ENCODE results near the gene VWA3B.

The VWA3B gene

GRCh38 chr2:98161186-98161585, 74.2 kb downstream of the VWA3B start:
- WGBS (ENCODE audit: extremely low coverage, insufficient coverage, low lambda C conversion rate), result no CpG with 5 or more reads among the region's 4 CpGs
- H2AK5ac ChIP-seq (ENCODE audit: low read length), result no peak overlapping the region
- H3K18ac ChIP-seq (ENCODE audit: low read length), result no peak overlapping the region
- H2BK5ac ChIP-seq (ENCODE audit: low read length), result no peak overlapping the region
- H2BK15ac ChIP-seq (replicated peaks; ENCODE audit: low read depth), result no peak overlapping the region
- no peaks in the 10 kb centered on the region for H3K79me1 ChIP-seq (ENCODE audit: low read length)
- no peak overlapping the region for H3K4me3 ChIP-seq (ENCODE audit: low read length)
- H4K5ac ChIP-seq (ENCODE audit: low read length), result no peak overlapping the region
- no peak overlapping the region for H3K9ac ChIP-seq (ENCODE audit: low read length)
- peaks cover 9% of the 10 kb centered on the region for H3K4me1 ChIP-seq (ENCODE audit: control insufficient read depth, low read depth, low read length)
- H3K4me2 ChIP-seq (ENCODE audit: low read length), result no peak overlapping the region
- H3K27ac ChIP-seq (ENCODE audit: low read depth, low read length), result no peak overlapping the region
- no peaks in the 10 kb centered on the region for H3K36me3 ChIP-seq (ENCODE audit: control insufficient read depth, insufficient read depth, low read length)
- DNase-seq, result no peak
- no peaks in the 10 kb centered on the region for H3K27me3 ChIP-seq (ENCODE audit: insufficient read depth, low read length, poor library complexity)
- H4K8ac ChIP-seq (ENCODE audit: low read depth, low read length), result no peak overlapping the region
- peak overlapping the region; percentile 44 for H3K56ac ChIP-seq (ENCODE audit: low read length)
- no peak overlapping the region for H3K23ac ChIP-seq (ENCODE audit: low read length)
- H3K4ac ChIP-seq (ENCODE audit: low read depth, low read length), result no peak overlapping the region
- H3K79me2 ChIP-seq (ENCODE audit: control insufficient read depth, insufficient read depth, low read length), result no peaks in the 10 kb centered on the region
- no peak overlapping the region for H2BK120ac ChIP-seq (ENCODE audit: low read depth, low read length)

- Histone ChIP-seq H4K8ac (ENCODE audit: low read depth, low read length) (no peak overlapping the region), H3K27me3 (ENCODE audit: insufficient read depth, low read length, poor library complexity) (no peaks in the 10 kb centered on the region), H3K4me2 (ENCODE audit: low read length) (no peak overlapping the region), H2BK15ac (replicated peaks; ENCODE audit: low read depth) (no peak overlapping the region), H3K23ac (ENCODE audit: low read length) (no peak overlapping the region), H3K27ac (ENCODE audit: low read depth, low read length) (no peak overlapping the region), H3K4ac (ENCODE audit: low read depth, low read length) (no peak overlapping the region), H3K36me3 (ENCODE audit: control insufficient read depth, insufficient read depth, low read length) (no peaks in the 10 kb centered on the region), H2AK5ac (ENCODE audit: low read length) (no peak overlapping the region), H3K56ac (ENCODE audit: low read length) (no peak overlapping the region), H3K79me2 (ENCODE audit: control insufficient read depth, insufficient read depth, low read length) (no peaks in the 10 kb centered on the region), H3K18ac (ENCODE audit: low read length) (no peak overlapping the region), H3K4me3 (ENCODE audit: low read length) (no peak overlapping the region), H2BK5ac (ENCODE audit: low read length) (no peak overlapping the region), H2BK120ac (ENCODE audit: low read depth, low read length) (no peak overlapping the region), H3K79me1 (ENCODE audit: low read length) (no peaks in the 10 kb centered on the region), H3K4me1 (ENCODE audit: control insufficient read depth, low read depth, low read length) (peaks cover 5% of the 10 kb centered on the region), H3K9ac (ENCODE audit: low read length) (no peak overlapping the region), H4K5ac (ENCODE audit: low read length) (no peak overlapping the region)
- DNase-seq, result no peak
- WGBS (ENCODE audit: extremely low coverage, insufficient coverage, low lambda C conversion rate), result no CpG with 5 or more reads among the region's 2 CpGs
These were observed 77.3 kb downstream of the VWA3B start for GRCh38 chr2:98164256-98164655.

- Histone ChIP-seq H3K4me1 (ENCODE audit: control insufficient read depth, low read depth, low read length) (peaks cover 5% of the 10 kb centered on the region), H3K18ac (ENCODE audit: low read length) (no peak overlapping the region), H4K5ac (ENCODE audit: low read length) (no peak overlapping the region), H4K8ac (ENCODE audit: low read depth, low read length) (no peak overlapping the region), H2BK5ac (ENCODE audit: low read length) (no peak overlapping the region), H3K79me2 (ENCODE audit: control insufficient read depth, insufficient read depth, low read length) (no peaks in the 10 kb centered on the region), H2BK15ac (replicated peaks; ENCODE audit: low read depth) (no peak overlapping the region), H3K79me1 (ENCODE audit: low read length) (no peaks in the 10 kb centered on the region), H3K56ac (ENCODE audit: low read length) (no peak overlapping the region), H3K4me3 (ENCODE audit: low read length) (no peak overlapping the region), H2AK5ac (ENCODE audit: low read length) (no peak overlapping the region), H3K36me3 (ENCODE audit: control insufficient read depth, insufficient read depth, low read length) (no peaks in the 10 kb centered on the region), H3K4ac (ENCODE audit: low read depth, low read length) (no peak overlapping the region), H3K27ac (ENCODE audit: low read depth, low read length) (no peak overlapping the region), H3K4me2 (ENCODE audit: low read length) (no peak overlapping the region), H3K27me3 (ENCODE audit: insufficient read depth, low read length, poor library complexity) (no peaks in the 10 kb centered on the region), H3K23ac (ENCODE audit: low read length) (no peak overlapping the region), H3K9ac (ENCODE audit: low read length) (no peak overlapping the region), H2BK120ac (ENCODE audit: low read depth, low read length) (no peak overlapping the region)
- DNase-seq, result no peak
- no CpG with 5 or more reads among the region's 5 CpGs for WGBS (ENCODE audit: extremely low coverage, insufficient coverage, low lambda C conversion rate)
These were observed 78.6 kb downstream of the VWA3B start for GRCh38 chr2:98165516-98166071.

- Histone ChIP-seq H4K5ac (ENCODE audit: low read length) (no peak overlapping the region), H2BK120ac (ENCODE audit: low read depth, low read length) (no peak overlapping the region), H3K36me3 (ENCODE audit: control insufficient read depth, insufficient read depth, low read length) (no peaks in the 10 kb centered on the region), H4K8ac (ENCODE audit: low read depth, low read length) (no peak overlapping the region), H3K4me2 (ENCODE audit: low read length) (no peak overlapping the region), H3K4me1 (ENCODE audit: control insufficient read depth, low read depth, low read length) (peaks cover 5% of the 10 kb centered on the region), H3K9ac (ENCODE audit: low read length) (no peak overlapping the region), H3K4ac (ENCODE audit: low read depth, low read length) (no peak overlapping the region), H3K18ac (ENCODE audit: low read length) (no peak overlapping the region), H3K27ac (ENCODE audit: low read depth, low read length) (no peak overlapping the region), H3K4me3 (ENCODE audit: low read length) (no peak overlapping the region), H2BK5ac (ENCODE audit: low read length) (no peak overlapping the region), H3K79me1 (ENCODE audit: low read length) (no peaks in the 10 kb centered on the region), H3K56ac (ENCODE audit: low read length) (no peak overlapping the region), H2BK15ac (replicated peaks; ENCODE audit: low read depth) (no peak overlapping the region), H3K79me2 (ENCODE audit: control insufficient read depth, insufficient read depth, low read length) (no peaks in the 10 kb centered on the region), H3K23ac (ENCODE audit: low read length) (no peak overlapping the region), H3K27me3 (ENCODE audit: insufficient read depth, low read length, poor library complexity) (no peaks in the 10 kb centered on the region), H2AK5ac (ENCODE audit: low read length) (no peak overlapping the region)
- no CpG with 5 or more reads among the region's 2 CpGs for WGBS (ENCODE audit: extremely low coverage, insufficient coverage, low lambda C conversion rate)
- DNase-seq, result no peak
These were observed 80.9 kb downstream of the VWA3B start for GRCh38 chr2:98167916-98168315.

- no peaks in the 10 kb centered on the region for H3K27me3 ChIP-seq (ENCODE audit: insufficient read depth, low read length, poor library complexity)
- no peak overlapping the region for H2BK15ac ChIP-seq (replicated peaks; ENCODE audit: low read depth)
- H3K36me3 ChIP-seq (ENCODE audit: control insufficient read depth, insufficient read depth, low read length), result no peaks in the 10 kb centered on the region
- DNase-seq, result no peak
- no peak overlapping the region for H3K4me2 ChIP-seq (ENCODE audit: low read length)
- no peak overlapping the region for H3K56ac ChIP-seq (ENCODE audit: low read length)
- H2BK5ac ChIP-seq (ENCODE audit: low read length), result no peak overlapping the region
- no peak overlapping the region for H4K8ac ChIP-seq (ENCODE audit: low read depth, low read length)
- no peak overlapping the region for H3K4ac ChIP-seq (ENCODE audit: low read depth, low read length)
- no peak overlapping the region for H2BK120ac ChIP-seq (ENCODE audit: low read depth, low read length)
- no peak overlapping the region for H4K5ac ChIP-seq (ENCODE audit: low read length)
- H2AK5ac ChIP-seq (ENCODE audit: low read length), result no peak overlapping the region
- H3K79me2 ChIP-seq (ENCODE audit: control insufficient read depth, insufficient read depth, low read length), result no peaks in the 10 kb centered on the region
- no peak overlapping the region for H3K27ac ChIP-seq (ENCODE audit: low read depth, low read length)
- no peak overlapping the region for H3K4me3 ChIP-seq (ENCODE audit: low read length)
- H3K18ac ChIP-seq (ENCODE audit: low read length), result no peak overlapping the region
- H3K23ac ChIP-seq (ENCODE audit: low read length), result no peak overlapping the region
- H3K79me1 ChIP-seq (ENCODE audit: low read length), result no peaks in the 10 kb centered on the region
- H3K4me1 ChIP-seq (ENCODE audit: control insufficient read depth, low read depth, low read length), result peaks cover 4% of the 10 kb centered on the region
- H3K9ac ChIP-seq (ENCODE audit: low read length), result no peak overlapping the region
- no CpG with 5 or more reads among the region's 3 CpGs for WGBS (ENCODE audit: extremely low coverage, insufficient coverage, low lambda C conversion rate)
These were observed 83.1 kb downstream of the VWA3B start for GRCh38 chr2:98170076-98170475.

GRCh38 chr2:98172150-98172765, 85.3 kb downstream of the VWA3B start:
- Histone ChIP-seq H2AK5ac (ENCODE audit: low read length) (no peak overlapping the region), H2BK5ac (ENCODE audit: low read length) (no peak overlapping the region), H3K4me3 (ENCODE audit: low read length) (no peak overlapping the region), H2BK120ac (ENCODE audit: low read depth, low read length) (no peak overlapping the region), H3K9ac (ENCODE audit: low read length) (no peak overlapping the region), H3K4me1 (ENCODE audit: control insufficient read depth, low read depth, low read length) (peaks cover 4% of the 10 kb centered on the region), H3K27me3 (ENCODE audit: insufficient read depth, low read length, poor library complexity) (no peaks in the 10 kb centered on the region), H3K18ac (ENCODE audit: low read length) (no peak overlapping the region), H3K79me2 (ENCODE audit: control insufficient read depth, insufficient read depth, low read length) (no peaks in the 10 kb centered on the region), H3K27ac (ENCODE audit: low read depth, low read length) (no peak overlapping the region), H4K5ac (ENCODE audit: low read length) (no peak overlapping the region), H4K8ac (ENCODE audit: low read depth, low read length) (no peak overlapping the region), H3K4me2 (ENCODE audit: low read length) (no peak overlapping the region), H3K79me1 (ENCODE audit: low read length) (no peaks in the 10 kb centered on the region), H3K36me3 (ENCODE audit: control insufficient read depth, insufficient read depth, low read length) (no peaks in the 10 kb centered on the region), H3K4ac (ENCODE audit: low read depth, low read length) (no peak overlapping the region), H3K56ac (ENCODE audit: low read length) (no peak overlapping the region), H2BK15ac (replicated peaks; ENCODE audit: low read depth) (no peak overlapping the region), H3K23ac (ENCODE audit: low read length) (no peak overlapping the region)
- WGBS (ENCODE audit: extremely low coverage, insufficient coverage, low lambda C conversion rate), result no CpG with 5 or more reads among the region's 14 CpGs
- no peak for DNase-seq
